HS-27A (cell line): ENCODE data around the gene TAC3.
"Not testable (repeated sequence)": the region's sequence is repeated elsewhere in the genome, so short reads cannot be mapped to it uniquely, and the experiment has no call there.

Experiments
- DNase-seq: peaks from one replicate; pipeline ENCODE4 v3.0.0-alpha.2; 2012; ENCODE audit warnings: low read depth, missing footprints

TAC3 gene

GRCh38 chr12:56982578-56983236, 33.6 kb downstream of the TAC3 start:
- not testable (repeated sequence) for DNase-seq

DNA sequence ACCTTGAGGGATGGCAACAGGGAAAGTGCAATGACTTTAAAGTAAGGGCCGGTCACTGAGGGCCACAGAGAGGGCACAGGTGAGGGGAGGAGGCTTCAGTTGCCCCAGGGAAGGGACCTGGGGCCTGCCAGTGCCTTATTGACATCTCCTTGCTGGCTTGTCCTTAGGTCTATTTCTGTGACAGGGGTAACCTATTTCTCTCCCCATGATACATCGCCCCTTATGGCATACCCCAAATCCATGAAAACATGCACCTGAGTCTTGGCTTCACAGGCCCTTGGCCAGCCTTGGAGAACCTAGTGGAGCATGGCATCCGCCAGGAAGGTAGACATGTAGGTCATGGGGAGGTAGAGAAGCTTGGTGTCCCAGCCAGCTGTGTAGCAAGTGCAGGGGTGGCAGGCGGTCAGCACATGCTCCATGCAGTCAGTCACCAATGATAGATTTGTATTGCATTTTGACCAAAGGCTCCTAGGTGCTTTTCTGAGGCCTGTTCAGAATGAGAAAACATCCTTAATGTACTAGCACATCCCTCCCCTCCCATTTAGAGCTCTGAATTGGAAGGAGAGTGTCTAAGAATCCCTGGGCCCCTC, 35.3 kb downstream of the TAC3 start:
- no peak for DNase-seq

DNA sequence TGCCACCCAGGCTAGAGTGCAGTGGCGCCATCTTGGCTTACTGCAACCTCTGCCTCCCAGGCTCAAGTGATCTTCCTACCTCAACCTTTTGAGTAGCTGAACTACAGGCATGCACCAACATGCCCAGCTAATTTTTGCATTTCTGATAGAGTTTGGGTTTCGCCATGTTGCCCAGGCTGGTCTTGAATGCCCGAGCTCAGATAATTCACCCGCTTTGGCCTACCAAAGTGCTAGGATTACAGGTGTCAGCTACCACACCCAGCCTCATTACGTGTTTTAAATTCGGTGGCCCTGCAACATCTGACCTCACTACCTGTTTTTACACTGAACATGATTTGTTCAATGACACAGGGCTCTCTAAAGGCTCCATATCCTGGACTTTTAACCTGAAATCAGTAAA, 36.1 kb downstream of the TAC3 start:
- DNase-seq = no peak

- no peak for DNase-seq
Measured at GRCh38 chr12:56979628-56980027, 36.7 kb downstream of the TAC3 start.

- DNase-seq = no peak
Measured at GRCh38 chr12:56978397-56979138, 37.8 kb downstream of the TAC3 start.

DNA sequence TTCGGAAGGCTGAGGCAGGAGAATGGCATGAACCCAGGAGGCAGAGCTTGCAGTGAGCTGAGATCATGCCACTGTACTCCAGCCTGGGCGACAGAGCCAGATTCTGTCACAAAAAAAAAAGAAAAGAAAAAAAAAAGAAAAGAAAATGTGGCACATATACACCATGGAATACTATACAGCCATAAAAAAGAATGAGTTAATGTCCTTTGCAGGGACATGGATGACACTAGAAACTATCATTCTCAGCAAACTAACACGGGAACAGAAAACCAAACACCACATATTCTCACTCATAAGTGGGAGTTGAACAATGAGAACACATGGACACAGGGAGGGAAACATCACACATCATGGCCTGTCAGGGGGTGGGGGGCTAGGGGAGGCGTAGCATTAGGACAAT, 39.0 kb downstream of the TAC3 start:
- DNase-seq = not testable (repeated sequence)

- DNase-seq = not testable (repeated sequence)
Measured at GRCh38 chr12:56974224-56974623, 42.1 kb downstream of the TAC3 start.

- not testable (repeated sequence) for DNase-seq
Measured at GRCh38 chr12:56968910-56969309, 47.4 kb downstream of the TAC3 start.

- not testable (repeated sequence) for DNase-seq
Measured at GRCh38 chr12:56965997-56966642, 50.2 kb downstream of the TAC3 start.

DNA sequence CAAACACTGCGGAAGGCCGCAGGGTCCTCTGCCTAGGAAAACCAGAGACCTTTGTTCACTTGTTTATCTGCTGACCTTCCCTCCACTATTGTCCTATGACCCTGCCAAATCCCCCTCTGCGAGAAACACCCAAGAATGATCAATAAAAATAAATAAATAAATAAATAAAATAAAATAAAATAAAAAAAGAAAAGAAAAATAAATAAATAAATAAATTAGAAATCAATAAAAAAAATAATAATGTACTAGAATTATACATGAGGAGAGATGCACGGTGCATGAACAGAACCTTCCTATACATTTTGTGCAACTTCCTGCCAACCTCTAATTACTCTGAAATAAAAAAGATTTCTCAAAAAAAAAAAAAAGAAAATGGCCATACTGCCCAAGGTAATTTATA, 51.2 kb downstream of the TAC3 start:
- not testable (repeated sequence) for DNase-seq

DNA sequence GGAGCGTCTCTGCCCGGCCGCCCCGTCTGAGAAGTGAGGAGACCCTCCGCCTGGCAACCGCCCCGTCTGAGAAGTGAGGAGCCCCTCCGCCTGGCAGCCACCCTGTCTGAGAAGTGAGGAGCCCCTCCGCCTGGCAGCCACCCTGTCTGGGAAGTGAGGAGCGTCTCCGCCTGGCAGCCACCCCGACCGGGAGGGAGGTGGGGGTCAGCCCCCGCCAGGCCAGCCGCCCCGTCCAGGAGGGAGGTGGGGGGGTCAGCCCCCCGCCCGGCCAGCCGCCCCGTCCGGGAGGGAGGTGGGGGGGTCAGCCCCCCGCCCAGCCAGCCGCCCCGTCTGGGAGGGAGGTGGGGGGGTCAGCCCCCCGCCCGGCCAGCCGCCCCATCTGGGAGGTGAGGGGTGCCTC, 52.8 kb downstream of the TAC3 start:
- not testable (repeated sequence) for DNase-seq

DNA sequence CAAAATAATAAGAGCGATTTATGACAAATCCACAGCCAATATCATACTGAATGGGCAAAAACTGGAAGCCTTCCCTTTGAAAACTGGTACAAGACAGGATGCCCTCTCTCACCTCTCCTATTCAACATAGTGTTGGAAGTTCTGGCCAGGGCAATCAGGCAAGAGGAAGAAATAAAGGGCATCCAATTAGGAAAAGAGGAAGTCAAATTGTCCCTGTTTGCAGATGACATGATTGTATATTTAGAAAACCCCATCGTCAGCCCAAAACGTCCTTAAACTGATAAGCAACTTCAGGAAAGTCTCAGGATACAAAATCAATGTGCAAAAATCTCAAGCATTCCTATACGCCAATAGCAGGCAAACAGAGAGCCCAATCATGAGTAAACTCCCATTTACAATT, 54.1 kb downstream of the TAC3 start:
- not testable (repeated sequence) for DNase-seq
